Stimulated activated CD8-positive, alpha-beta memory T cell treated with anti-CD3 and anti-CD28 coated beads, Interleukin-4, amount 100 ng/mL, for 1 hour (primary cell): ENCODE results near the gene ABCC3.
"Not testable (repeated sequence)": the region's sequence is repeated elsewhere in the genome, so short reads cannot be mapped to it uniquely, and the experiment has no call there.

Experiments used
- DNase-seq, 2 donors: peaks; one replicate each; pipeline ENCODE4 v3.0.0-alpha.2; 2020; ENCODE audit warnings: low read depth in 2 of 2, low spot score in 1 of 2

Gene ABCC3

DNA sequence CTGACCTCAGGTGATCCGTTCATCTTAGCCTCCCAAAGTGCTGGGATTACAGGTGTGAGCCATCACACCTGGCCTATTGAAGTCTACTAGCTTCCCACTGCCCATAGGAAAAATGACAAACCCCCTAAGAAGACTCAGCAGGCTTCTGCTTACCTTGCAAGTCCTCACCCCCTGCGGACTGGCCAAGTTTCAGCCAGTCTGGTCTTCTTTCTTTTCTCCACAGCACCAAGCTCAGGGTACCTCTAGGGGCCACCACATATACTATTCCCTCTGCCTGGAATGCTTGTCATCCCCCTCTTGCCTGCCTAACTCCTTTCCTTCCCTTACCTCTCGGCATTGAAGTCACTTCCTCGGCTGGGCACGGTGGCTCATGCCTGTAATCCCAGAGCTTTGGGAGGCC is 31.2 kb downstream of the ABCC3 start:
- DNase-seq, result no peak

DNA sequence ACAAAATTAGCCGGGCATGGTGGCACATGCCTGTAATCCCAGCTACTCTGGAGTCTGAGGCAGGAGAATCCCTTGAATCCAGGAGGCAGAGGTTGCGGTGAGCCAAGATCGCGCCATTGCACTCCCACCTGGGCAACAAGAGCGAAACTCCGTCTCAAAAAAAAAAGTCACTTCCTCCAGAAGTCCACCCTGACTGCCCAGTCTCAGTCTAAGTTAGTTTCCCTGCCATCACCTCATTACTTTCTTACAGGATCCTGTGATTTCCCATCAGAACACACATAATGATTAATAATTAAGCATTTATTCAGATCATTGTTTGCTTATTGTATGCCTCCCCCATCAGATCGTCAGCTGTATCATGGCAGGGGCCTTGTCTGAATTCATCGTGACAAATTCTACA is 31.6 kb downstream of the ABCC3 start:
- no peak for DNase-seq

DNA sequence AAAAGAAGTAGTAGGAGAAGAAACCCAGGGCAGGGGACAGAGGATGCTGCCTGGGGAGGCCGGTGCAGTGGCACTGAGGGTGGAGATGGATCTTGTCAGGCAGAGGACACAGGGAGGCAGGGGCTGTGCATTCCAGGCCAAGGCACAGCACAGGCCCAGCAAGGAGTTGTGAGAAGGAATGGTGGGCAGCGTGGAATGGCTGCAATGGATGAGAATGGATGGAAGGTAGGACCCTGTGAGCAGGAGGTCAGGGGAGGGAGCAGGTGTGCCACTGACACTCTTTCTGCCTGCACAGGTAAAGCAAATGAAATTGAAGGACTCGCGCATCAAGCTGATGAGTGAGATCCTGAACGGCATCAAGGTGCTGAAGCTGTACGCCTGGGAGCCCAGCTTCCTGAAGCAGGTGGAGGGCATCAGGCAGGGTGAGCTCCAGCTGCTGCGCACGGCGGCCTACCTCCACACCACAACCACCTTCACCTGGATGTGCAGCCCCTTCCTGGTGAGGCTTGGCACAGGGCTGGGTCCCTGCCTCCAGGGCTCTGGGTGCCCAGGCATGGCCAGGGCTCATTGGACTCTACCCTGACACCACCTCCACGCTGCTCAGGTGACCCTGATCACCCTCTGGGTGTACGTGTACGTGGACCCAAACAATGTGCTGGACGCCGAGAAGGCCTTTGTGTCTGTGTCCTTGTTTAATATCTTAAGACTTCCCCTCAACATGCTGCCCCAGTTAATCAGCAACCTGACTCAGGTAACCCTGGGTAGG is 32.8 kb downstream of the ABCC3 start:
- DNase-seq, result no peak

DNA sequence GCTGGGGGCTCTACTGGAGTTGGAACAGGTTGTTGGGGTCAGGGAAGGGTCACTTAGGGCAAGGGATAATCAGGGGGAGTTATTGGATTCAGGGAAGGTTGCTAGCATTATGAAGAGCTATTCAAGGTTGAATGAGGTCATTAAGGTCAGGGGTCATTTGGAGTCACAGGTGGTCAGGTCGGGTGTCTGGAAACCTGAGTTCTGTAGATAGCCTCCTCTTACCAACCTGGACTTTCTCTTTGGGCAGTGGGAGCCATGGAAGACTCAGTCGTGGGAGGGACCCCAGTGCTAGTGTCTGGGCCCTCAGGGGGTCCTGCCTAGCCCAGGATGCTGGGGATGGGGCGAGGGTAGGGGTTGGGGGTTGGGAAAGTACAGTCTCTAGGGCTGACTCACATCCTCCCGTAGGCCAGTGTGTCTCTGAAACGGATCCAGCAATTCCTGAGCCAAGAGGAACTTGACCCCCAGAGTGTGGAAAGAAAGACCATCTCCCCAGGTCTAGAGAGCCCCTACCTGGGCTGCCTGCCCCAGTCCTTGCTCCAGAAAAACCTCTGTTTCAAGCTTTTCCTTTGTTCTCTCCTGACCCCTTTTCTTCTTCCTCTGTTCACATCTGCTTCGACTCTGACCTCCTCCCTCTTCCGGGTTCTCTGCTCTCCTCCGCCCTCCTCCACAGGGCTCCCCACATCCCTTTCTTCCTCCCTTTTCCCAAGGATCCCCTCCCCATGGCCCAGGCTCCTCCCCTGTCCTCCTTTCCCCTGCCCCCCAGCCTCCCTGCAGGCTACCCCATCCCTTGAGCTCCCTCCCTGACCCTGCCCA is 33.5 kb downstream of the ABCC3 start:
- no peak for DNase-seq

DNA sequence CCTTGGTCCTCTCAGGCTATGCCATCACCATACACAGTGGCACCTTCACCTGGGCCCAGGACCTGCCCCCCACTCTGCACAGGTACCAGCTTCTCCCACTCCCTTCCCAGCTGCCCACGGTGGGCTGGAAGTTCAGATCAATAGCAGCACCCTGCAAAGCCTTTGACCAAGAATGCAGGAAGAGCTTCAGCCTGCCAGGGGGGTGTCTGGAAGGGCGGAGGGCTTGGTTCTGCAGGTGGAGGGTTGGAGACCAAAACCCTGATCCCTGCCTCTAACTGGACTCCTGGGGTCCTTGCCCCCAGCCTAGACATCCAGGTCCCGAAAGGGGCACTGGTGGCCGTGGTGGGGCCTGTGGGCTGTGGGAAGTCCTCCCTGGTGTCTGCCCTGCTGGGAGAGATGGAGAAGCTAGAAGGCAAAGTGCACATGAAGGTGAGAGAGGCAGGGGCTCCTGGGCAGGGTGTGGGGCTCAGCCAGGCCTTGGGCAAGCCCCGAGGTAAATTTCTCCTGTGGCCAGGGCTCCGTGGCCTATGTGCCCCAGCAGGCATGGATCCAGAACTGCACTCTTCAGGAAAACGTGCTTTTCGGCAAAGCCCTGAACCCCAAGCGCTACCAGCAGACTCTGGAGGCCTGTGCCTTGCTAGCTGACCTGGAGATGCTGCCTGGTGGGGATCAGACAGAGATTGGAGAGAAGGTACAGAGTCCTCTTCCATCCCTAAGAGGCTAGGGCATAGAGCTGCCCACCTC is 34.3 kb downstream of the ABCC3 start:
- no peak for DNase-seq

DNA sequence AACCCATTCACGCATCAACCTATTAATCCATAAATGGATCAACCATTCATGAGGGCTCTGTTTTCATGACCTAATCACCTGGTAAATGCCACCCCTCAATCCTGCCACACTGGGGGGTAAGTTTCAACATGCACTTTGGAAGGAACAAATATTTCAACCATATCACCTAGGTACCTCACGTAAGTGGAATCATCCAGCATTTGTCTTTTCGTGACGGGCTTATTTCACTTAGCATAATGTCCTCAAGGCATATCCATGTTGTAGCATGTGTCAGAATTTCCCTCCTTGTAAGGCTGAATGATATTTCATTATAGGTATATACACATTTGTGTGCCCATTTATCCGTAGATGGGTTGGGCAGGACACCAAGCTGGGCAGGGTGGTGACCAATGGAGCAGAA is 37.4 kb downstream of the ABCC3 start:
- no peak for DNase-seq

DNA sequence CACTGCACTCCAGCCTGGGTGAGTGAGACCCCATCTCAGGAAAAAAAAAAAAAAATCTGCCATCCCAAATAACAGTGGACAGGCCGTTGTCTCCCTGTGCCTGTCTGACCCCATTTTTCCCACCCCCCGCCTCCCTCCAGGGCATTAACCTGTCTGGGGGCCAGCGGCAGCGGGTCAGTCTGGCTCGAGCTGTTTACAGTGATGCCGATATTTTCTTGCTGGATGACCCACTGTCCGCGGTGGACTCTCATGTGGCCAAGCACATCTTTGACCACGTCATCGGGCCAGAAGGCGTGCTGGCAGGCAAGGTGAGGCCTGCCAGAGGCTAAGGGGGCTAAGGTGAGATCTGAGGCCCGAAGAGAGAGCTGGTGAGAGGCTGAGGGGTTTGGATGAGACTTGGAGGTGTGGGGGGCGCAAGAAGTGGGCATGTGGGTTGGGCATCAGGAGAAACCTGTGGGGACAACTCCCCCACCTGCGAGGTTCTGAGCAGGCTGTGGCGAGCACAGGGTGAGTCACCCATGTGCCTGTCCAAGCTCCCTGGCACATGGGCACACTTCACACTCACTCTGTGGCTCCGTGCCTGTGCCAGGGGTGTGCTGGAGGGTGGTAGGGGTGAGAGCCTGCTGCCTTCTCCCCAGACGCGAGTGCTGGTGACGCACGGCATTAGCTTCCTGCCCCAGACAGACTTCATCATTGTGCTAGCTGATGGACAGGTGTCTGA is 38.3 kb downstream of the ABCC3 start:
- no peak for DNase-seq

DNA sequence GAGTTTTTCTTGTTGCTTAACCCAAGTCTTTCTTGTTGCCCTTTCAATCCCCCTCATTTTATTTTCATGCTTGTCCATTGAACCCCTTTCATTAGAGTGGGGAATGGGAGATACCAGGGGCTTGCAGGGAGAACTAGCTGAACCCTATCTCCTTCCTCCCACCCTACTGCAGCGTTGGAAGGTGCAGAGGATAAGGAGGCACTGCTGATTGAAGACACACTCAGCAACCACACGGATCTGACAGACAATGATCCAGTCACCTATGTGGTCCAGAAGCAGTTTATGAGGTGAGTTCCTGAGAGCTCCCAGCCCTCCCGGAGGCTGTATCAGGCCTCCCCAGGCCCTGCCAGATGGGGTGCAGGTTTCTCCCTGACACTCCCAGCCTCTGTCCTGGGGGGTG is 40.5 kb downstream of the ABCC3 start:
- no peak for DNase-seq

DNA sequence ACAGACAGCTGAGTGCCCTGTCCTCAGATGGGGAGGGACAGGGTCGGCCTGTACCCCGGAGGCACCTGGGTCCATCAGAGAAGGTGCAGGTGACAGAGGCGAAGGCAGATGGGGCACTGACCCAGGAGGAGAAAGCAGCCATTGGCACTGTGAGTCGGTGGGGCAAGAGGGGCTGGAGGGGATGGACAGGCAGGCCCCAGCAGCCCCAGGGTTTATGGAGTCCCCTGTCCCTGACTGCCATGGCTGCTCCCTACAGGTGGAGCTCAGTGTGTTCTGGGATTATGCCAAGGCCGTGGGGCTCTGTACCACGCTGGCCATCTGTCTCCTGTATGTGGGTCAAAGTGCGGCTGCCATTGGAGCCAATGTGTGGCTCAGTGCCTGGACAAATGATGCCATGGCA is 40.9 kb downstream of the ABCC3 start:
- no peak for DNase-seq

DNA sequence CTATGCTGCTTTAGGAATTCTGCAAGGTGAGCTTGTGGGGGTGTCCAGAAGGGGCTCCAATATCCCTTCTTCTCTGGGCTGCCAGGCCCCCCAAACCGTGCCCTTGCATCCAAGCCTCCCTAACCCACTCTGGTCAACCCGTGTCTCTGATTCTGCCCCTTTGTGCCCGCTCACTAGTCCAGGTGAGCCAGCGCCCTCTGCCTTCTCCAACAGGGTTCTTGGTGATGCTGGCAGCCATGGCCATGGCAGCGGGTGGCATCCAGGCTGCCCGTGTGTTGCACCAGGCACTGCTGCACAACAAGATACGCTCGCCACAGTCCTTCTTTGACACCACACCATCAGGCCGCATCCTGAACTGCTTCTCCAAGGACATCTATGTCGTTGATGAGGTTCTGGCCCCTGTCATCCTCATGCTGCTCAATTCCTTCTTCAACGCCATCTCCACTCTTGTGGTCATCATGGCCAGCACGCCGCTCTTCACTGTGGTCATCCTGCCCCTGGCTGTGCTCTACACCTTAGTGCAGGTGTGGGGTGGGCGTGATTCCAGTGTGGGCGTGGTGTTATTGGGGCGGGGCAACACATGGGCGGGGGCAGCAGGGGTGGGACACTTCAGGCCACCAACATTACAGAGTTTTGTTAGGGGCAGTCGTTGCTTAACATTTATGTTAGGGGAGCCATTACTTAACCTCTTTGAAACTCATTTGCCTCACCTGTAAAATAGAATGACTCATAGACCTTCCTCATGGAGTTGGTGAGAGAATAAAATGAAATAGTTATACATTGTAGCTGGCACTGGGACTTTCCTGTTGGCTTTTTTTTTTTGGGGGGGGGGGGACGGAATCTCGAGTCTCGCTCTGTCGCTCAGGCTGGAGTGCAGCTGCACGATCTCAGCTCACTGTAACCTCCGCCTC is 41.6 kb downstream of the ABCC3 start:
- DNase-seq, result no peak

DNA sequence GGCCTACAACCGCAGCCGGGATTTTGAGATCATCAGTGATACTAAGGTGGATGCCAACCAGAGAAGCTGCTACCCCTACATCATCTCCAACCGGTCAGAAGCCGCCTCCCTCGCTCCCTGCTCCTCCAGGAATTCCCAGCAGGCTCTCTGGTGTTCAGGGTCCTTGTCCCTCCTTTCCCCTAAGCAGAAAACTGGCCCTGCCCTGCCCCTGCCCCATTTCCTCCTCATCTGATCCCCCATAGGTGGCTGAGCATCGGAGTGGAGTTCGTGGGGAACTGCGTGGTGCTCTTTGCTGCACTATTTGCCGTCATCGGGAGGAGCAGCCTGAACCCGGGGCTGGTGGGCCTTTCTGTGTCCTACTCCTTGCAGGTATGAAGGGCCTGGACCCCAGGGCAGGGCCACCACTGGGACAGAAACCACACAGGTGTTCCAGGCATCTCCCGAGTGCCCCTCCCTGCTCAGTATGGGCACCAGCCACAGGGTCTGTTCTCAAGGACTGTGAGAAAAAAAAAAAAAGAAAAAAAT is 43.2 kb downstream of the ABCC3 start:
- DNase-seq, result no peak

DNA sequence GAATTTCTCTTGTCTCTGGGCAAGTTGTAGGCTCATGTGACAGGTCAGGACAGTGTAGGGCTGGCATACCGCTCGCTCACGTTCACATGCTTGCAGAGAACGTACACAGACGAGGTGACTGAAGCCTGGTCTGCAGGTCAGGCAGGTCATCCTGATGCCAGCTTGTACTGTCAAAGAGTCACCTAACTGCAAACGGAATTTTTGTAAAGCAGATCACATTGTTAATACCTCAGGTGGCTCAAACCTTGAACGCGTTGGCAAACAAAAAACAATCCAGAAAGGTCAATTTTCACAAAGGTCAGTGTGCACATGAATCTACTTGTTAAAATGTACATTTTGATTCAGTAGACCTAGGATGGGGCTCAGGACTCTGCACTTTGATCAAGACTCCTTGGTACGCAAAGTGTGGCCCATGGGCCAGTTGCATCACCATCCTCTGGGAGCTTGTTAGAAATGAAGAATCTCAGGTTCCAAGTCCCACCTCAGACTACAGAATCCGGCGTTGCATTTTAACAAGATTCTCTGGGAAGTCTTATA is 44.4 kb downstream of the ABCC3 start:
- DNase-seq, result no peak

DNA sequence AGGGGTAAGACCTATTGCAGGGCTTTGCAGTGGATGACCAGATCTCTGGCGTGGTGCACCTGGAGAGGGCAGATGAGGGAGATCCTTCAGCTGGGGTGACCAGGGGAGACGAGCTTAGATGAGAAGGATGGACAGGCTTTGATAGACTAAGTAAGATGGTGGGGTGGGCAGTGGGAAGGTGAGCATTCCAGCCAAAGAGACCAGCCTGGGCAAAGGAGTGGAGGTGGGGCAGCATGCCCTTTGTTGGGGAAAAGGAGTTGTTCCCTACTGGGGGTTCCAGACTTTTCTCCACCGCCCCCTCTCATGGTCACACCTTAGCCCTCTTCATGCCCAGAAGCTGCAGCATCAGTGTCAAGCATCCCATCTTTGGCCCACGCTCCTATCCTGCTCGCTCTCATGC is 45.4 kb downstream of the ABCC3 start:
- DNase-seq, result no peak

DNA sequence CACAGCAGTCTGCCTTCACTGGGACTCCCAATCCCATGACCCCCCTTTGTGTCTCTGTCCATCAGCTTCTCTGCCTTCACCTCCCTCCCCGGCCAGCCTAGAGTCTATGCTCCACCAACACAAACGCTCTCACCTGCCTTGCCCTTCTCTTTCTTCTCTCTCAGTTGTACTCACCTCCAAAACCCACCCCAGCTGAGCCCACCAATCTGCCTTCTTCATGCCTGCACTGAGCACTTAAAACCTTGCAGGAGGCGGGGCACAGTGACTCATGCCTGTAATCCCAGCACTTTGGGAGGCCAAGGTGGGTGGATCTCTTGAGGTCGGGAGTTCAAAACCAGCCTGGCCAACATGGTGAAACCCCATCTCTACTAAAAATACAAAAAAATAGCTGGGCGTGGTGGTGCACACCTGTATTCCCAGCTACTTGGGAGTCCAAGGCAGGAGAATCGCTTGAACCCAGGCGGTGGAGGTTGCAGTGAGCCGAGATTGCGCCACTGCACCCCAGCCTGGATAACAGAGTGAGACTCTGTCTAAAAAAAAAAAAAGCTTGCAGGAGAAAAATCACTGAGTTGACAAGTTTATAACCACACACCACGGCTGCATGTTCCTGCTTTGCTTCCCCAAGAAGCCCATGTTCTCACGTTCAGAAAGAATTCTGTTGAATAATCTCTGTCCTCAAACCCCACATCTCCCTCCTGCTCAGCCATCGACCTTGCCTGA is 46.0 kb downstream of the ABCC3 start:
- not testable (repeated sequence) for DNase-seq

DNA sequence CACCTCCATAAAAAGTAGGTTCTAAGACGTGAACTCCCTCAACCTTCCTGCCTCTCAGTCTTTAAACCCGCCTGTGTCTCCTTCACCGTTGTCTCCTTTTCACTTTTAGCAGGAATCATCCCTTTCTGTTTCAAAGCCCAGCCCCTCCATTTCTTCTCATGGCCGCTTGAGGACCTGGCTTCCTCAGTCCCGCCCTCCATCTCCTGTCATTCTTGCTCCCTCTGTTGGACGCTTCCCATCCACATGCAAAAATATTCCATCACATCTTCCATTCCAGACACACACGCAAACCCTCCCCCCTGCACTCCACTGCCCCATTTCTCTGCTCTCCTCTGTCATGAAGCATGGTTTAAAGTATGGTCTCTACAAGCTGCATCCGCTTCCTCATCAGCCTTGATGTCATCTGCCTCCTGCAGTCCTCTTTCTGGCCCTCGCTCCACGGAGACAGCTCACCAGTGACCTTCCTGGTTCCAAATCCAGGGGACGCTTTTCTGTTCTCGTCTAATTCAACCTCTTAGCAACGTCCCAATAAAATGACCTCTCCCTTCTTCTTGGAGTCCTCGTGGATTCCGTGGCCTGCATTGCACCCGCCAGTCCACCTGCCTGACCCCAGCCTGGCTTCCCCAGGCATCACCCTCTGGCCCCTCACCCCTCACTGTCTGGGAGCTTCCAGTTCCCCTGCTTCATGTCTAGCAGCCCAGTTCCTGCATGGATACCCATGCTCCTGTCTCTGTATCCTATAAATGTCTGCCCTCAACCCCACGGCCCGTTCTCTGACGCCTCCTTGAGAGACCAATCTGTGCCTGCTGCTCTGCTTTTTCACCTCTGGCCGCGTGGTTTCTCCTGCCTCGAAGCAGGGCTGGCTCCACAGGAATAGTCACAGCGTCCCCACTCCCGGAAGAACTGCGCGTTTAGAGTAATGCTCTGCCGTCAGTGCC is 46.9 kb downstream of the ABCC3 start:
- DNase-seq, result no peak

DNA sequence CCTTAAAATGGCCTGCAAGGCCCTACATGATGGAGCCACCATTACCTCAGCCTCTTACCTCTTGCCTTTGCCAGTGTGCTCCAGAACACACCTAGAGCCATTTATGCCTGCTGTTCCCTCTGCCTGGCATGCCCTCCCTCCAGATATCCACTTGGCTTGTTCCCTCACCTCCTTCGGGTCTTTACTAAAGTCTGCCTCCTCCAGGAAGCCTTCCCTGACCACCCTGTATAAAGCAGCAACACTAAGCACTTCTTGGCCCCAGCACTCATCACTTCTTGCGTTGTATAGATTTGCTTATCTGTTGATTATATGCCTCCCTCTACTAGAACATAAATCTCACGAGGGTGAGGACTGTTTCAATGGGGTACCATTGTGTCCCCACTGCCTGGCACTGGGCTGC is 47.8 kb downstream of the ABCC3 start:
- no peak for DNase-seq

DNA sequence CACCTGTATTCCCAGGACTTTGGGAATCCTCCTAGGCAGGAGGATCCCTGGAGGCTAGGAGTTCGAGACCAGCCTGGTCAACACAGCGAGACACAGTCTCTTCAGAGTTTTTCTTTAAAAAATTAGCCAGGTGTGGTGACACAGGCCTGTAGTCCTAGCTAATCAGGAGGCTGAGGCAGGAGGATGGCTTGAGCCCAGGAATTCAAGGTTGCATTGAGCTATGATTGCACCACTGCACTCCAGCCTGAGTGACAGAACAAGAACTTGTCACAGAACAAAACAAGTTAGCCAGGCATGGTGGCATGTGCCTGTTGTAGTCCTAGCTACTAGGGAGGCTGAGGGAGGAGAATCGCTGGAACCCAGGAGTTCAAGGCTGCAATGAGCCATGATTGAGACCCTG is 48.3 kb downstream of the ABCC3 start:
- no peak for DNase-seq
